Body of pancreas (tissue), 4 donors: Measurements from ENCODE around the gene GJA9.

Experiments used
- CTCF ChIP-seq, 7 experiments: fragments of 450-650 bp in 4 of 7; fragments of 200-600 bp in 3 of 7; sonication (generic) in 3 of 7; IDR thresholded peaks; one replicate each; pipeline ENCODE4 v1.5.1; 2016 to 2019; ENCODE audit warnings: antibody characterized with exemption in 7 of 7
- POLR2A ChIP-seq, 3 donors: fragments of 450-650 bp; IDR thresholded peaks; one replicate each; pipeline ENCODE4 v1.6.1; 2016; ENCODE audit warnings: antibody characterized with exemption in 3 of 3, mild to moderate bottlenecking in 2 of 3

- TF ChIP-seq CTCF (IDR thresholded peaks at IDR 0.05) (no peak), POLR2A (IDR thresholded peaks at IDR 0.05) (no peak)
Observed at GRCh38 chr1:38826262-38826661, 55.1 kb downstream of the GJA9 start.
